EL (cell line): ENCODE results near the gene TMIGD1.

Experiments used
- DNase-seq: peaks from one replicate; pipeline ENCODE4 v3.0.0-alpha.2; 2016

The TMIGD1 gene

GRCh38 chr17:30323895-30324319 lies 9.9 kb downstream of the TMIGD1 start:
- peak; percentile 64 for DNase-seq

- no peak for DNase-seq
Measured at GRCh38 chr17:30323262-30323894, 10.5 kb downstream of the TMIGD1 start.

GRCh38 chr17:30321314-30321713 lies 12.5 kb downstream of the TMIGD1 start:
- DNase-seq, result no peak

- no peak for DNase-seq
Measured at GRCh38 chr17:30318155-30318554, 15.7 kb downstream of the TMIGD1 start.

GRCh38 chr17:30316736-30317135 lies 17.1 kb downstream of the TMIGD1 start:
- DNase-seq, result no peak

GRCh38 chr17:30315106-30315505 lies 18.8 kb downstream of the TMIGD1 start:
- DNase-seq, result no peak

- DNase-seq, result no peak
Measured at GRCh38 chr17:30314474-30314873, 19.4 kb downstream of the TMIGD1 start.

- DNase-seq, result no peak
Measured at GRCh38 chr17:30312226-30312625, 21.6 kb downstream of the TMIGD1 start.

- DNase-seq, result no peak
Measured at GRCh38 chr17:30310562-30310961, 23.3 kb downstream of the TMIGD1 start.

- DNase-seq, result peak; percentile 34
Measured at GRCh38 chr17:30309591-30309990, 24.3 kb downstream of the TMIGD1 start.

GRCh38 chr17:30308406-30308805 lies 25.5 kb downstream of the TMIGD1 start:
- no peak for DNase-seq

- DNase-seq, result no peak
Measured at GRCh38 chr17:30304778-30305177, 29.1 kb downstream of the TMIGD1 start.

- no peak for DNase-seq
Measured at GRCh38 chr17:30302241-30302640, 31.6 kb downstream of the TMIGD1 start.

GRCh38 chr17:30300818-30301217 lies 33.0 kb downstream of the TMIGD1 start:
- no peak for DNase-seq

GRCh38 chr17:30299000-30299399 lies 34.9 kb downstream of the TMIGD1 start:
- no peak for DNase-seq

- no peak for DNase-seq
Measured at GRCh38 chr17:30297715-30298114, 36.1 kb downstream of the TMIGD1 start.

- peak; percentile 37 for DNase-seq
Measured at GRCh38 chr17:30296499-30297080, 37.3 kb downstream of the TMIGD1 start.

- no peak for DNase-seq
Measured at GRCh38 chr17:30292286-30292858, 41.5 kb downstream of the TMIGD1 start.

- peak; percentile 87 for DNase-seq
Measured at GRCh38 chr17:30291543-30292285, 42.1 kb downstream of the TMIGD1 start, which contains the start of gene BLMH. Gene BLMH (minus strand): TSS chr17:30291944. CDS start chr17:30291819, 125 bp downstream.

GRCh38 chr17:30290696-30291542 lies 42.9 kb downstream of the TMIGD1 start:
- peak; percentile 46 for DNase-seq

- DNase-seq, result no peak
Measured at GRCh38 chr17:30290077-30290476, 43.8 kb downstream of the TMIGD1 start.

GRCh38 chr17:30279156-30279555 lies 54.7 kb downstream of the TMIGD1 start:
- DNase-seq, result no peak

- peak; percentile 25 for DNase-seq
Measured at GRCh38 chr17:30278032-30278431, 55.8 kb downstream of the TMIGD1 start.
